RWPE1 (cell line): ENCODE data around the gene NUPR1.
"Not testable (repeated sequence)": the region's sequence is repeated elsewhere in the genome, so short reads cannot be mapped to it uniquely, and the experiment has no call there.

Experiments
- CTCF ChIA-PET: fragments of 350-600 bp; sonication (Branson Sonifier 250); formaldehyde crosslinking; extraction: SDS; loops from one replicate; lab custom pipeline; 2021; lab: Yijun Ruan, JAX
- POLR2A ChIA-PET: fragments of 400-600 bp; formaldehyde crosslinking; extraction: SDS; loops from one replicate; lab custom pipeline; 2020; ENCODE audit warnings: antibody characterized with exemption; ENCODE audit not compliant: low non-redundant PET; lab: Yijun Ruan, JAX
- DNase-seq: peaks from one replicate; pipeline ENCODE4 v3.0.0; 2012; ENCODE audit warnings: low spot score
- H3K27ac ChIP-seq: fragments of 450-650 bp; 2 replicates; pipeline ENCODE4 v1.5.1; 2017
- CTCF ChIP-seq: fragments of 450-650 bp; conservative IDR thresholded peaks from 2 replicates; pipeline ENCODE4 v1.5.1; 2017; ENCODE audit warnings: low read depth, mild to moderate bottlenecking

The NUPR1 gene

GRCh38 chr16:28491970-28492474 is 46.8 kb downstream of the NUPR1 start, which contains the start of gene CLN3:
Gene CLN3 (minus strand): TSS chr16:28492074. CDS start chr16:28491759, 315 bp downstream.
- H3K27ac ChIP-seq, result peak within 1 kb of the TSS; percentile 89
- no peak for TF ChIP-seq CTCF
- DNase-seq, result peak; percentile 93
- POLR2A ChIA-PET, result interaction anchor here (0.6 kb wide), 3 partner anchors 13 to 52 kb away, joined by 3 to 5 read pairs (median 5); no protein-coding TSS in a partner anchor
- CTCF ChIA-PET, result interaction anchor here (0.6 to 0.7 kb wide), 5 partner anchors 41 to 1206 kb away, joined by 3 to 6 read pairs (median 3); no protein-coding TSS in a partner anchor

- CTCF ChIA-PET, result interaction anchor here (0.5 to 0.7 kb wide), 5 partner anchors 41 to 1207 kb away, joined by 3 to 6 read pairs (median 3); no protein-coding TSS in a partner anchor
- H3K27ac ChIP-seq, result peak overlapping the region; percentile 89
- POLR2A ChIA-PET, result interaction anchor here (0.6 to 1.2 kb wide), 5 partner anchors 14 to 53 kb away, joined by 3 to 5 read pairs (median 5); partner anchors contain the start of gene NUPR1
- DNase-seq, result peak; percentile 48
- no peak for TF ChIP-seq CTCF
Observed at GRCh38 chr16:28491230-28491969, 47.4 kb downstream of the NUPR1 start.

GRCh38 chr16:28486266-28486665 is 52.5 kb downstream of the NUPR1 start:
- ChIA-PET POLR2A (no interaction called here), CTCF (no interaction called here)
- H3K27ac ChIP-seq, result no peak overlapping the region
- no peak for DNase-seq
- TF ChIP-seq CTCF, result no peak

- POLR2A ChIA-PET, DNase-seq, H3K27ac ChIP-seq: not testable (repeated sequence)
- CTCF ChIA-PET, result interaction anchor here (1.4 kb wide), 1 partner anchor 205 kb away, joined by 4 read pairs; no protein-coding TSS in a partner anchor
Observed at GRCh38 chr16:28483361-28483760, 55.4 kb downstream of the NUPR1 start.
